ENCODE results near the gene TAOK2.
"Not testable (repeated sequence)": the region's sequence is repeated elsewhere in the genome, so short reads cannot be mapped to it uniquely, and the experiment has no call there.

The TAOK2 gene

DNA sequence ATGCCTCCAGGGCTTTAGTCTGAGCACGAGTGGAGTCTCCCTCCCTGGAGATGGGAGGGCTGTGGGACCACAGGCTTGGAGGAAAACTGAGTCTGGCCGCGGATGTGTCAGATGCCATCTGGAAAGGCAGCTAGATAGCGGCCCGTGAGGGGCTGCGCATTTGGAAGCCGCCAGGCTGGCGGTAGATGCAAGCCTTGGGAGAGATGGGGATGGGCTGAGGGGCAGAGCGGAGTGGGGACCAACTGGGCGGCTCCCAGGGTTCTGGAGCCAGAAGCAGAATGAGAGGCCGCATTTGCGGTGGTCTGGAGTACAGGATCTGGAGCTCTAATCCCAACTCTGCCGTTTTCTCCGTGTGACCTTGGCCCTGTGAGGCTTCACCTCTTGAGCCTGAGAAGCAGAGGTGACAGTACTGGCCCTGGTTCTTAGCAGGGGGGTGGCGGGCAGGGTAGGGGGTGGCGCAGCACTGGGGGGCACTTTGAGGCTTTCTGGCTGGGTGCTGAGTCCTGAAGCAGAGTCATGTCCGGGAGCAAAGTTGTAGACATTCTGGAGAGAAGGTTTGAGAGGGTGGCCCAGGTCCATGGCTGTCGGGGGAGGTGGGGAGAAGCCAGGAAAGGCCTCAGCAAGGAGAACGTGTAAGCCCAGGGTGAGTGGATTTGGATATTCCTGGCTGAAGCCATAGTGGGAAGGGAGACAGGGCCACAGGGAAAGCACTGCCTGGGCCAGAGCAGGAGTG is 29.1 kb downstream of the TAOK2 start:
- in situ Hi-C loops (cut with MboI; ENCODE audit: low sequenced_read_pairs) = no loop called here

GRCh38 chr16:30003670-30004423 is 30.2 kb downstream of the TAOK2 start:
- in situ Hi-C loops (cut with MboI; ENCODE audit: low sequenced_read_pairs) = no loop called here

- in situ Hi-C loops (cut with MboI; ENCODE audit: low sequenced_read_pairs) = no loop called here
Measured at GRCh38 chr16:30004424-30004776, 30.7 kb downstream of the TAOK2 start.

GRCh38 chr16:30004811-30005242 is 31.2 kb downstream of the TAOK2 start:
- in situ Hi-C loops (cut with MboI; ENCODE audit: low sequenced_read_pairs) = no loop called here

DNA sequence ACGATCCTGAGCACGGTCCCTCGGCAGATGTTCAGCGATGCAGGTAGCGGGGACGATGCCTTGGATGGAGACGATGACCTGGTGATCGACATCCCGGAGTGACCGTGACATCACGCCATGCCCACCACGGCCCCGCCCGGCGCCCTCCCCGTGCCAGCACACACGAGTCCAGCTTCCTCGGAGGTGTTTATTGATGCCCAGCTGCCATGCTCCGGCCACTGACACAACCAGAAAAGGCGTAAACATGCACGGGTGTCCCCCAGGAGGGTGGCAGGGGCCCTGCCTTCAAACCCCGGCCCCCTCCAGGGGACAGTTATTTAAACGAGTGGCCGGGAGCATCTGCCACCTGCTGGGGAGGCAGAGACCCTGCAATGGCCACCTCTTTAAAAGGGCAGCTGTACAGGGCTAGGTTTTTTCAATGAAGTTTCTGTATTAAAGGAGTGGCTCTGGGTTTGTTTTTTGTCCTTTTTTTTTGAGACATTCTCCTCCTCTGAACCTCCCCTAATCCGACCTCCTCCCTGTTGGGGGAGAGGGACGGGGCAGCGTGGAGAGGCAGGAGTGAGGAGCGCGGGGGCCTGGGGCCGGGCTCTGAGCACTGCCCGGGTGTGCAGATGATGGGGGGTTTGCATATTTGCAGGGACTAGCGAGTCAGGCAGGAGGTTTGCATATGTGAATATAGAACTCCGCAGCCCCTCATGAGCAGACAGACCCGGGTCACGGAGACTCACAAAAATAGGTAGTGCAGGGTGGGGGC is 31.9 kb downstream of the TAOK2 start:
- in situ Hi-C loops (cut with MboI; ENCODE audit: low sequenced_read_pairs) = no loop called here

DNA sequence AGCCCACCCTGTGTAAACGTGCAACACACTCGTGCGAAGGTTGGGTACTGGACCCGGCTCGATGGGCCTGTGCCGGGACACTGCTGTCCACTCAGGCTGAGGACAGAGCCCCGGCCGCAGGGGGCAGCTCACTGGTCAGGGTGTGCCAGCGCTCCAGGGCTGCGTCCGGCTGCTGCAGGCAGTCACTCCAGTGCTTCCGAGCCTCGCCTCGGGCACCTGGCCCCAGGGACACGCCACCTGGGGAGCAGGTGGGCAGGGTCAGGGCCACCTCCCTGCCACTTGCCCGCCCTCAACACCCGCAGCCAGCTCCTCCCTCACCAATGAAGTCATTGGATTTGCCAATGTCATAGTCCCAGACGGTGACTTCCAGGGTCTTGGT is 32.4 kb downstream of the TAOK2 start:
- in situ Hi-C loops (cut with MboI; ENCODE audit: low sequenced_read_pairs) = no loop called here

DNA sequence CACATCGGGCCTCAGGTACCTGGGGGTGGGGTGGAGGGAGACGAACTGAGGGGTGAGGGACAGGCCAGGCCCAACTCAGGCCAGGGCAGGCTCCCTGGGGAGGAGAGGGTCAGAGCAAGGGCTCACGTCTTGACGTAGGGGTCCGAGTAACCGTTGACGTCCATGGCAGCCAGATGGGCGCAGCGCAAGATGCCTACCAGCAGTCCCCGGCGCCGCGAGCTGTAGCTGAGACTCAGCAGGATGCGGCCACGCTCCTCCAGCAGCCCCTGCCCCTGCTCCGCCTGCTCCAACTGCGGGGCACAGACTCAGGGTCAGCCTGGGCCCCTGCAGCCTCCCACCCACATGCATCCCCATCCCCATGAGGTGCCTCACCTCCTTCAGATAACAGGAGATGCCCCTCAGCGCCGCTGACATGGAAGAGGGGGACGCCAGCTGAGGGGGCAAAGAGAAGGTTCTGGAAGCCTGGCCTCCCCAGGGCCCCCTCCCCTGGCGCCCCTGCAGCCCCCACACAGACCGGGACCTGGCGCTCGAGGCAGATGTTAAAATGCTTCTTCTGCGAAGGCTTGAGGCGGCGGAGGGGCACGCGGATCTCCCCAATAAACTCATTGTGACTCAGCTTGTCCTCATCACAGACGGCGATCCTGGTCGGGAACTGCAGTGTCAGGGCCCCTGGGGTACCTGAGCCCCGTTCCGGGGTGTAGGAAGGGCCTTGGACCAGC is 33.1 kb downstream of the TAOK2 start:
- in situ Hi-C loops (cut with MboI; ENCODE audit: low sequenced_read_pairs) = no loop called here

DNA sequence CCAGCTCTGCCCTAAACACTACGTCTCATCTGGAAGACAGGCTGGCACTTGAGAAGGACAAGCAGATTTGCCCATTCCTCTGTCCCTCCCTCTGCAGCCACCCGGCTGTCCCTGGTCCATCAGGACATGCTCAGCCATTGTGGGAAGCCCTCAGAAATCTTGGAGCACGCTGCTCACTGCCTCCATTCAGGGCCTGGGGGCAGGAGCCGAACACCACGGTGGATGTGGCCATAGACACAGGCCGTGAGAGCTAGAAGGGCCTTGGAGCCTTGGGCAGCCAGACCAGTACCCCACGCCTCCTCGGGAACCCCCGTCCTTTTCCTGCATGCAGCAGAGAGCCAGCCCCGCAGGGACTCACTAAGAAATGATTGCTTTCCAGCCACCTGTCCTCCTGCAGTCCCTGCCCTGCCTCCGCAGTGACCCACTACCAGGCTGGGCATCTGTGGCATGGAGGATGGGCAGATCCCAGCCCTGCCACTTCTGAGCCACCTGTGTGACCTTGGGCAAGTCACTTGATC is 33.8 kb downstream of the TAOK2 start:
- in situ Hi-C loops (cut with MboI; ENCODE audit: low sequenced_read_pairs) = no loop called here

DNA sequence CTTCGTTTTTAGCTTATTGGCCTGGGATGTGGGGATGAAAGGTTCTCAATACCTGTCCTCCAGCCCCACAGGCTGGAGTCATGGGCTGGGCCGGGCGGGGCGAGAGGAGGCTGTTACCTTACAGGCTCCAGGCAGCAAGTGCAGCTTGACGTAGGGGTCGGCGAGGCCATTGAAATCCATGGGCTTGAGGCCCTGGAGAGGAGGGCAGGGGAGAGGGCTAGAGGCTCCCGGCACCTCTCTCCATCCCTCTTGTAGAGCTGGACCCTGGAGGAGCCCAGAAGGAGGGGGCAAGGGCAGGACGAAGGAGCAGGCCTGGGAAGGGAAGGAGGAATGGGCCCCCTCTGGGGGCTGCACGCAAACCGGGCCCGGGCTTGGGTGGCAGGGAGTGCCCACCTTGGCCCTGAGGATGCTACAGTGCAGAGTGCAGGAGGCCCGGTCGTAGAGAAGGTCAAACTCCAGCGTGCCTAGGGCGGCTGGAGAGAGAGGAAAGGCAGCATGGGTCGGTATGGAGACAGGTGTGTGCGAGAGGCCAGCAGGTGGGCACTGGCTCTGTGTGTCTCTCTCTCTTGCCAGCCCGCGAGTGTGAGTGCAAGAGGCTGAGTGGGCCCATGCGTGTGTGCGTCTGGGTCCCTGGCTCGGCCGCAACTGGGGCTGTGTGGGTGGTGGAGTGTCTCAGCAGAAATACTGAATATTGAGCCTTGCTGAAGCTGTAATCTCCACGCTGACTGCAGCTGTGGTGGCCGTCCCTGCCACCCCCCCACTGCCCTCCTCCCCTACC is 35.6 kb downstream of the TAOK2 start:
- in situ Hi-C loops (cut with MboI; ENCODE audit: low sequenced_read_pairs) = no loop called here

GRCh38 chr16:30009990-30010843 is 36.5 kb downstream of the TAOK2 start:
- in situ Hi-C loops (cut with MboI; ENCODE audit: low sequenced_read_pairs) = no loop called here

- in situ Hi-C loops (cut with MboI; ENCODE audit: low sequenced_read_pairs) = no loop called here
Measured at GRCh38 chr16:30010844-30011713, 37.4 kb downstream of the TAOK2 start, which contains the start of gene DOC2A. TSS of gene DOC2A (minus strand) at chr16:30011027. CDS start at chr16:30010222, 805 bp downstream.

- in situ Hi-C loops (cut with MboI; ENCODE audit: low sequenced_read_pairs) = no loop called here
Measured at GRCh38 chr16:30011714-30012504, 38.2 kb downstream of the TAOK2 start.

- in situ Hi-C loops (cut with MboI; ENCODE audit: low sequenced_read_pairs) = not testable (repeated sequence)
Measured at GRCh38 chr16:30012598-30012997, 38.9 kb downstream of the TAOK2 start.

GRCh38 chr16:30015450-30015849 is 41.8 kb downstream of the TAOK2 start:
- in situ Hi-C loops (cut with MboI; ENCODE audit: low sequenced_read_pairs) = not testable (repeated sequence)

GRCh38 chr16:30016555-30017276 is 43.0 kb downstream of the TAOK2 start:
- in situ Hi-C loops (cut with MboI; ENCODE audit: low sequenced_read_pairs) = no loop called here

DNA sequence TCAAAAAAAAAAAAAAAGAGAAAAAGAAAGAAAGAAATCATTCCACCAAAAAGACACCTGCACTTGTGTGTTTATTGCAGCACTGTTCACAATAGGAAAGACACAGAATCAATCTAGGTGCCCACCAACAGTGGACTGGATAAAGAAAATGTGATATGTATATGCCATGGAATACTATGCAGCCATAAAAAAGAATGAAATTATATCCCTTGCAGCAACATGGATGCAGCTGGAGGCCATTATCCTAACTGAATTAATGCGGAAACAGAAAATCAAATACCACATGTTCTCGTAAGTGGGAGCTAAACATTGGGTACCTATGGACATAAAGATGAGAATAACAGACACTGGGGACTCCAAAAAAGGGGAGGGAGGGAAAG is 43.6 kb downstream of the TAOK2 start:
- in situ Hi-C loops (cut with MboI; ENCODE audit: low sequenced_read_pairs) = no loop called here

GRCh38 chr16:30017937-30018336 is 44.3 kb downstream of the TAOK2 start:
- in situ Hi-C loops (cut with MboI; ENCODE audit: low sequenced_read_pairs) = not testable (repeated sequence)
